Fibroblast of skin of abdomen (primary cell): ENCODE measurements around the gene L2HGDH.
"Not testable (repeated sequence)": the region's sequence is repeated elsewhere in the genome, so short reads cannot be mapped to it uniquely, and the experiment has no call there.

Source experiments
- DNase-seq: peaks from one replicate; pipeline ENCODE4 v3.0.0-alpha.2; 2013

The L2HGDH gene

DNA sequence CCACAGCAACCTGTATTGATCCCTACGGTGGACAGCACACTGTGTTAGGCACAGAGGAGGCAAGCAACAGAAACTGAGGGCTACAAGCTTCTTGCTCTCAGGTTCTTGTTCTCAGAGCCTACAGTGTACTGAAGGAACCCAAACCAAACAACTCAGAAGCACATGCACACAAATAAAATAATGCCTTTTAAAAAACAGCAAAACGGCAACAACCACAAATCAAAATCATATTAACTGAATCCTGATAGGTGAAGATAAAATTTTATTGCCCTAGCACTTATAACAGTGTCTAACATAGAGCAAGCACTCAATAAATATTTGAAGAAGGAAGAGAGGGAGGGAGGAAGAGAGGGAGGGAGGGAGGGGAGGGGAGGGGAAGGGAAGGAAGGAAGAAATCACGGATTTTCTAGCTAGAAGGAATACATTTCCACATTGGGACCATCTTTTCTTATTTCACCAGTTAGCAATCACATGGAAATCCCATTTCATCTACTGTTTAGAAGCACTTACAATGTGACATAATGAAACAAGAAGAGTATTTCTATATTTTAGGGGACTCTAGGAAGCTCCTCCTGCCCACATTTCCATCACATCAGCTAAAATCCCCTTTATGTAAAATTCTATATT is 27.3 kb upstream of the L2HGDH start:
- DNase-seq, result no peak

DNA sequence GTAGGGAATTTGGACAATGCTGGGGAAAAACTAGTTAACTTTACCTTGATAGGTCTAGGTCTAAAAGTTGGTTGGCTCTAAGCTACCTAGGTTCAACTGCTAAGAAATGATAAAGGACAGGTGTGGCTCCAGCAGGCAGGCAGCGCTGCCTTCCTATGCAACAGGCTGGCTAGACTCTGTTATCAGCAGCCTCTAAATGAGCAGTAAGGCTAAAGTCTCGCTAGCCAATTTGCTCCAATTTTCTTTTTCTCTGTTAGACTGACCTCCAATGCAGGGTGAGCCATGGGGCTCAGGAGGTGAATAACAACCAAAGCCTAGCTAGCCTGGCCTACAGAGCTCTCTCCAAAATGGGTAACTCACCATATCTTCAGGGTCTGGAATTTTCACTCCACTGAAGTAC is 26.6 kb upstream of the L2HGDH start:
- no peak for DNase-seq

GRCh38 chr14:50335989-50336824 is 24.2 kb upstream of the L2HGDH start:
- no peak for DNase-seq

- peak; percentile 82 for DNase-seq
Observed at GRCh38 chr14:50335389-50335788, 23.4 kb upstream of the L2HGDH start.

GRCh38 chr14:50334211-50334610 is 22.2 kb upstream of the L2HGDH start:
- DNase-seq, result no peak

DNA sequence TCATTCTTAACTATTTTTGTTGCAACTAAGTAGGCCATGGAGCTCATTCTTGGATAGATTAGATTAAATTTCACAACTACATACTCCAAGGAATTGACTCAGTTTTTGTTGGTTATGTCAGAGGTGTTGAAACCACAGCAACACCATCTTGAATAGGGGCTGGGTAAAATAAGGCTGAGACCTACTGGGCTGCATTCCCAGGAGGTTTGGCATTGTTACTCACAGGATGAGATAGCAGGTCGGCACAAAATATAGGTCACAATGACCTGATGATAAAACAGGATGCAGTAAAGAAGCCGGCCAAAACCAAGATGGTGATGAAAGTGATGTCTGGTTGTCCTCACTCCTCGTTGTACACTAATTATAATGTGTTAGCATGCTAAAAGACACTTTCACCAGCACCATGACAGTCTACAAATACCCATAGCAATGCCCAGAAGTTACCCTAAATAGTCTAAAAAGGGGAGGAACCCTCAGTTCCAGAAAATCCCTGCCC is 21.0 kb upstream of the L2HGDH start:
- peak; percentile 90 for DNase-seq

DNA sequence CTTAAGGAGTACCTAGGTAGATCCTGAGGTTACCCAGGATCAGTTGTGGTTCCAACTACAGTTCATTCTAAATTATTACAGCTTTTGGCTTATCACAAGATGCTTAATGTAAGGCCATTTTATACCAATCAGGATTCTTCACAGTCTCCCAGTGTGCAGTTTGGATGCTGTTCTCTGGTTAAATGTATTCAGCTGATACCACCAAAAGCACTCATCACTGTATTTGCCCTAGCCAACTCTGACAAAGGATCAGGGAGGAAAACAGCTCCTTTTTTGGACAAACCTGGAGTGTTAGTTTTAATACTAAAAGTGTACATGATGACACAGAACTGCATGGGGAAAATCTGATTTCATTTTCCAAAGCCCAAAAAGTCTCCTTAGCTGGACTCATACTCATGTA is 19.6 kb upstream of the L2HGDH start:
- no peak for DNase-seq

GRCh38 chr14:50321009-50321660 is 9.1 kb upstream of the L2HGDH start:
- DNase-seq, result peak; percentile 92

- peak; percentile 59 for DNase-seq
Observed at GRCh38 chr14:50320283-50320682, 8.3 kb upstream of the L2HGDH start.

GRCh38 chr14:50319721-50320120 is 7.7 kb upstream of the L2HGDH start:
- DNase-seq, result no peak

DNA sequence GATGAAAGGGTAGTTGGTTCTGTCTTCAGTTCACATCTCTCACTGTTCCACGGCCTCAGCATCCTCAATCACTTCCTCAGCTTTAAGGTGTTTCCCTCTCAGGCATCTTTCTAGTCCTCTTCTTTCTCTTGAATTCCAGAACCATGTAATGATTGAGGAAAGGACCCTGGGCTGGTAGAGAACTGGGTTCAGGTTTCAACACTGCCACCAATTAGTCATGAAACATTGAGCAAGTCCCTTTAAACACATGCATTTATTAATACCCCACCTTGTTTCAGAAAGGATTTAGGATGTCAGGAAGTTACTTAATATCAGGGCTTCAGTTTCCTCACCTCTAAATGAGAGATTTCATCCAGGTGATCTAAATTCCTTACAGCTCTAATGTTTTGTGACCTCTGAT is 7.3 kb upstream of the L2HGDH start:
- DNase-seq, result no peak

- DNase-seq, result peak; percentile 43
Observed at GRCh38 chr14:50318031-50318626, 6.1 kb upstream of the L2HGDH start.

DNA sequence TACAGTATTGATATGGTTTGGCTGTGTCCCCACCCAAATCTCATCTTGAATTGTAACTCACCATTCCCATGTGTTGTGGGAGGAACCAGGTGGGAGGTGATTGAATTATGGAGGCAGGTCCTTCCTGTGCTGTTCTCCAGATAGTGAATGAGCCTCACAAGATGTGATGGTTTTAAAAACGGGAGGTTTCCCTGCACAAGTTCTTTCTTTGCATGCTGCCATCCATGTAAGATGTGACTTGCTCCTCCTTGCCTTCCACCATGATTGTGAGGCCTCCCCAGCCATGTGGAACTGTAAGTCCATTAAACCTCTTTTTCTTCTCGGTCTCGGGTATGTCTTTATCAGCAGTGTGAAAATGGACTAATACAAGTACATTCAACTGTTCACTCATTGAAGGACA is 2.1 kb upstream of the L2HGDH start:
- not testable (repeated sequence) for DNase-seq

- no peak for DNase-seq
Observed at GRCh38 chr14:50312734-50313054, 665 bp upstream of the L2HGDH start.

DNA sequence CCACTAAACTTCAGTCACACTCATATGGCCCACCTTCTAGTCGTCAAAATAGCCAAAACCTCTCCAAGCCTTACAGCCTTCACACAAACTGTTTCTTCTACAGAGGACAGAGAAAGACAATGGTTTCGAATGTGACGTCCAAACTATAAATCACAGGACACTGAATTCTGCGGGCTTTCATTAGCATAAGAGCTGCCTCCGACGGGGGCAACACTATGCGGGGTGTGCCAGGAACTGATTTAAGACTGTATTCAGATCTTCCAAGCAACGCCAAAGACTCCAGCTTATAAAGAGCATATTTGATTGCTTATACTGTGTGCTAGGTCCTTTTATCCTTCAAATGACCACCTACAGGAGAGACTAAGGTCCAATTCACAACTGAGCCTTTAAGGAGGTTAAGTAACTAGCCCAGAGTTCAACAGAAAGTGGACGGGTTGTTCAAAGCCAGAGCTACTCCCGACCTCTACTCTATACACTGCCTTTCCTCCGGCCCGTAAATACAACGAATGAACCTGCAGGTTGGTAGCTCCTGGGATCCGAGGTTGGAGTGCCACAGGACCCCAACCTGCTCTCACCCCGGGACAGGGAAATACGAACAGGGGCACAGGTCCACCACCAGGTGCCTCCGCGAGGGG is 575 bp downstream of the L2HGDH start:
- no peak for DNase-seq

DNA sequence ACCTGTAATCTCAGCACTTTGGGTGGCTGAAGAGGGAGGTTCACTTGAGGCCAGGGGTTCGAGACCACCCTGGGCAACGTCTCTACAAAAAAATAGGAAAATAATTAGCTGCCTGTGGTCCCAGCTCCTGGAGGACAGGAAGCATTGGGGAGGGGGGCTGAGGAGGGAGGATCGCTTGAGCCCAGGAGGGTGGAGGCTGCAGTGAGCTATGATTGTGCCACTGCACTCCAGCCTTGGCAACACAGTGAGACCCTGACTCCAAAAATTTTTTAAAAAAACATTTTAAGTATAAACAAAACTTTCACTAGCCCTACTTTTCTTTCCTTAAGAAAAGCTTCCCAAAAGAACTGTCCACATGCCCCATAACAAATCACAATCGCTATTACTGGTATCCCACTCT is 1.6 kb downstream of the L2HGDH start:
- DNase-seq, result no peak

DNA sequence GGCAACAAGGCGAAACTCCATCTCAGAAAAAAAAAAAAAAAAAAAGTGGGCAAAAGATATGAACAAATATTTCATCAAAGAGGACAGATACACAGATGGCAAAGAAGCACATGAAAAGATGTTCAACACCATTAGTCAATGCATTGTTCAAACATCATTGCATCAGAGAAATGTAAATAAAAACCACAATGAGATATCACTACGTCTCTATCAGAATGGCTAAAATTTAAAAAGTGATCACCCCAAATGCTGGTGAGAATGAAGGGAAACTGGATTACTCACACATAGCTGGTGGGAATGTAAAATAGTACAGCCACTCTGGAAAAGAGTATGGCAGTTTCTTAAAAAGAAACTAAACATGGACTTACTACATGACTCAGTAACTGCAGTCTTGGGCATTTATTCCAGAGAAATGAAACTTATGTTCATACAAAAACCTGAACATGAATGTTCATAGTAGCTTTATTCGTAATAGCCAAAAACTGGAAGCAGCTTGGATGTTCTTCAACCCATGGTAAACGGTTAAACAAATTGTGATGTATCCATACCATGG is 3.6 kb downstream of the L2HGDH start:
- no peak for DNase-seq

- DNase-seq, result peak; percentile 4
Observed at GRCh38 chr14:50303744-50304471, 8.1 kb downstream of the L2HGDH start.

DNA sequence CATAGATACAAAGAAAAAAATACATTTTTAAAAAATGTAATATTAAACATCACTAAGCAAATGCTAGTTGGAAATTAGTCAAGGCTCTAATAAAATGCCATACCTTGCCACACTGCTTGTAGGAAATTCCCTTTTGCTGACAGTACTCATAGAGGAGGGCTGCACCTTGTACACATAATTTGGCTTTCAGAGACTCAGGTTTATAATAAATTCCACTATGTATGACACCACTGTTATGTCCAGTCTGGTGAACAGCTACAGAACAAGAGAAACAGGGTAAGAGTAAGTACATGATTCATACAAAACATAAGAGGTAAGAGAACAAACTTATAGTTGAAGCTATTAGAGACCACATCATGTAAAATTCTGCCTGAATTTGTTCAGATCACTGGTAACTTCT is 10.1 kb downstream of the L2HGDH start:
- DNase-seq, result no peak

DNA sequence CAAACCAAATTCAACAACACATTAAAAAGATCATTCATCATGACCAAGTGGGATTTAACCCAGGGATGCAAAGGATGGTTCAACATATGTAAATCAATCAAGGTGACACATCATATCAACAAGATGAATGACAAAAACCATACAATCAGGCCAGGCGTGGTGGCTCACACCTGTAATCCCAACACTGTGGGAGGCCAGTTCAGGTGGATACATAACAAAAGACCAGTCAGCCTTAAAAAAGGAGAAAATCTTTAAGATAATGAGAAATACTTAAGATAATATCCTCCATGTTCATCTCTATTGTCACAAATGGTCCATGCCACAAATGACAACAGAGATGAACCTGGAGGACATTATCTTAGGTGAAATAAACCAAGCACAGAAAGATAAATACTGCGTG is 12.4 kb downstream of the L2HGDH start:
- no peak for DNase-seq

DNA sequence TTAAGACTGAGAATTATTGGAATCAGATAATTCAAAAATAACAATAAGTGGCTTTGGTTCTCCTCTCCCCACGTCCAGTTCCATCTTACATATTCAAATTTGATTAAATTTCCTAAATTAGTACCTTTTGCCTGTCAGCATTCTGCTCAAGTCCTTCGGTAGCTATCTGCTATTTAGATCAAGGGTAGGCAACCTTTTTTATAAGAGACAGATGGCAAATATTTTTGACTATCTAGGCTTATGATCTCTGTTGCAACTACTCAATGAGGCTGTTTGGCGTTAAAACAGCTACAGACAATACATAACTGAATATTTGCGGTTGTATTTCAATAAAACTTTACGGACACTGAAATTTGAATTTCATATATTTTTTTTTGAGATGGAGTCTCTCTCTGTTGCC is 21.7 kb downstream of the L2HGDH start:
- DNase-seq, result no peak

DNA sequence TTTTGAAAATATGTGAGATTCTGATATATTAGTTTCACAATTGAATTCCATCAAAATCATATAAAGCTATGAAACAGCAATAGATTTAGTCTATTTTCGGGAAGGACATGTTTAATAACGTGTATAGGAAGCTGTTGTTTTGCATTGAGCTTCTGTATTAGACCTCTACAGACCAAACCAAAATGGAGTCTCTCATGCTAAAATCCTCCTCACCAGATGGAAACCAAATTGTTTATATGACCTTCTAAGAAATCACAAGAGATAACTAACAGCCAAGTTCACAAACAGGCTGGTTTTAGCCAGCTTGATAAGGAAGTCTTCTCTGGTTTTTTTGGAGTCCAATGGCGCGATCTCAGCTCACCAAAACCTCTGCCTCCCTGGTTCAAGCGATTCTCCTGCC is 23.9 kb downstream of the L2HGDH start:
- no peak for DNase-seq
